ENCODE results near the gene GRID2. TPM values are rescaled to one million over a fixed set of nuclear protein-coding genes. Genes with fewer than 3 reads are reported as not detected.

Gene GRID2
- total and polyA plus RNA-seq, 2 of the 13 experiments (the other 11 are each of a cell fraction or from before 2014, with no cell fraction given) = not detected

- intact Hi-C loops (cut with micrococcal nuclease; ENCODE audit: unreplicated experiment) = no loop called here
- no peaks in the 10 kb centered on the region for H4K20me1 ChIP-seq (ENCODE audit: insufficient read depth, low read length)
- no peak overlapping the region for H3K27ac ChIP-seq (ENCODE audit: extremely low read length, insufficient read depth, low read length)
- POLR2A ChIA-PET = no interaction called here
- no peaks in the 10 kb centered on the region for H3K9me3 ChIP-seq (ENCODE audit: low read length)
- 1% methylated on average over 2 of the region's 2 CpGs for WGBS (ENCODE audit: low lambda C conversion rate)
- H3K36me3 ChIP-seq (replicated peaks in 1 of 2; ENCODE audit: control insufficient read depth in 1 of 2, insufficient read depth in 2 of 2, low read length in 2 of 2) = no peaks in the 10 kb centered on the region
- FAIRE-seq (no peak), DNase-seq (ENCODE audit: low spot score) (no peak), ATAC-seq (no peak)
- no peak overlapping the region for H2AFZ ChIP-seq (ENCODE audit: low read length)
- H3K4me1 ChIP-seq (ENCODE audit: insufficient read depth, low read length) = no peaks in the 10 kb centered on the region
- no peaks in the 10 kb centered on the region for H3K79me2 ChIP-seq (ENCODE audit: insufficient read depth, low read length)
- CTCF ChIA-PET (ENCODE audit: low intra/inter-chr PET ratio, low total read pairs) = no interaction called here
- H3K4me2 ChIP-seq (ENCODE audit: low read depth, low read length) = no peak overlapping the region
- H3K27me3 ChIP-seq (ENCODE audit: control insufficient read depth in 1 of 2, insufficient read depth in 2 of 2, low read length in 2 of 2) = no peaks in the 10 kb centered on the region
- H3K9ac ChIP-seq (ENCODE audit: insufficient read depth, low read depth, low read length) = no peak overlapping the region
- no peak overlapping the region for H3K4me3 ChIP-seq (replicated peaks in 1 of 3; ENCODE audit: insufficient read depth in 1 of 3, low read depth in 2 of 3, low read length in 3 of 3)
- TF ChIP-seq CEBPG (CRISPR knock-in tag; IDR thresholded peaks at IDR 0.05) = no peak
- TF ChIP-seq ZKSCAN1 (IDR thresholded peaks at IDR 0.05; ENCODE audit: low read length) = no peak
- TF ChIP-seq, protein P1, sequence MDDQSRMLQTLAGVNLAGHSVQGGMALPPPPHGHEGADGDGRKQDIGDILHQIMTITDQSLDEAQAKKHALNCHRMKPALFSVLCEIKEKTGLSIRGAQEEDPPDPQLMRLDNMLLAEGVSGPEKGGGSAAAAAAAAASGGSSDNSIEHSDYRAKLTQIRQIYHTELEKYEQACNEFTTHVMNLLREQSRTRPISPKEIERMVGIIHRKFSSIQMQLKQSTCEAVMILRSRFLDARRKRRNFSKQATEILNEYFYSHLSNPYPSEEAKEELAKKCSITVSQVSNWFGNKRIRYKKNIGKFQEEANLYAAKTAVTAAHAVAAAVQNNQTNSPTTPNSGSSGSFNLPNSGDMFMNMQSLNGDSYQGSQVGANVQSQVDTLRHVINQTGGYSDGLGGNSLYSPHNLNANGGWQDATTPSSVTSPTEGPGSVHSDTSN (CRISPR knock-in tag; IDR thresholded peaks at IDR 0.05; ENCODE audit: borderline replicate concordance) = no peak
- no peak for TF ChIP-seq ATF7-NPFF (CRISPR knock-in tag; IDR thresholded peaks at IDR 0.05; ENCODE audit: low read depth)
- TF ChIP-seq ZBTB8A (CRISPR knock-in tag; IDR thresholded peaks at IDR 0.05; ENCODE audit: borderline replicate concordance, low read depth) = no peak
- TF ChIP-seq YEATS2 (CRISPR knock-in tag; IDR thresholded peaks at IDR 0.05; ENCODE audit: borderline replicate concordance) = no peak
- TF ChIP-seq KDM1A (CRISPR knock-in tag; IDR thresholded peaks at IDR 0.05) = no peak
- TF ChIP-seq HIVEP1 (CRISPR knock-in tag; IDR thresholded peaks at IDR 0.05) = no peak
- TF ChIP-seq NFATC3 (CRISPR knock-in tag; IDR thresholded peaks at IDR 0.05) = no peak
- no peak for TF ChIP-seq TRIM24 (CRISPR knock-in tag; IDR thresholded peaks at IDR 0.05)
- TF ChIP-seq MAF1 (CRISPR knock-in tag; IDR thresholded peaks at IDR 0.05; ENCODE audit: borderline replicate concordance) = no peak
- no TSS peak for BruUV-seq (replicated peaks)
- in situ Hi-C loops (cut with HindIII; ENCODE audit: extremely low pct_ligation_motif_present, low pct_unique_long_range_greater_than_20kb) = no loop called here
Observed at GRCh38 chr4:93659629-93660028, 1355.9 kb downstream of the GRID2 start.

All from HepG2 (cell line).